HL-60 (cell line): ENCODE data around the gene NSUN2.

Experiments used
- POLR2AphosphoS5 ChIP-seq: IDR thresholded peaks from 2 replicates; pipeline ENCODE4 v1.6.1; 2012; ENCODE audit warnings: low read depth
- TF ChIP-seq, protein P1 (sequence below): IDR thresholded peaks from one replicate; pipeline ENCODE4 v1.5.1; 2011; ENCODE audit warnings: low read length, control low read depth, inconsistent platforms; ENCODE audit not compliant: insufficient read depth

DNA sequence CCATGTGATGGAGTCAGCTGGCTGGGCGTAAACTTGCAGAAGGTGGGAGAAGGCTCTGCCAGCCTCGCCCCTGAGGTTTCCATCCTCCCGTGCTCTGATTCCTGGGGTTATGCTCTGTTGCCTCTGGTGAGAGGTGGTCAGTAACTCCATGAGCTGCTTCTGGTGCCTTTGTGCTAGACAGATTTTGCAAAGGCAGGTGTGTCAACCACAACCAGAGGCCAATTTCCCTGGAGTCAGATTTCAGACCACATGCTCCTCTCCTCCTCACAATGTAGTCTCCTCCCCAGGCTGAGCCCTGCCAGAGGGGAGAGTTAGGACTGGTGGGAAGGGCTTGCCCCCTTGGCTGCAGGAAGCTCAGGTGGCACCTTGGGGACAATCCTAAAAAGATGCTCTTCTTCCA is 41.6 kb upstream of the NSUN2 start:
- TF ChIP-seq, protein P1, sequence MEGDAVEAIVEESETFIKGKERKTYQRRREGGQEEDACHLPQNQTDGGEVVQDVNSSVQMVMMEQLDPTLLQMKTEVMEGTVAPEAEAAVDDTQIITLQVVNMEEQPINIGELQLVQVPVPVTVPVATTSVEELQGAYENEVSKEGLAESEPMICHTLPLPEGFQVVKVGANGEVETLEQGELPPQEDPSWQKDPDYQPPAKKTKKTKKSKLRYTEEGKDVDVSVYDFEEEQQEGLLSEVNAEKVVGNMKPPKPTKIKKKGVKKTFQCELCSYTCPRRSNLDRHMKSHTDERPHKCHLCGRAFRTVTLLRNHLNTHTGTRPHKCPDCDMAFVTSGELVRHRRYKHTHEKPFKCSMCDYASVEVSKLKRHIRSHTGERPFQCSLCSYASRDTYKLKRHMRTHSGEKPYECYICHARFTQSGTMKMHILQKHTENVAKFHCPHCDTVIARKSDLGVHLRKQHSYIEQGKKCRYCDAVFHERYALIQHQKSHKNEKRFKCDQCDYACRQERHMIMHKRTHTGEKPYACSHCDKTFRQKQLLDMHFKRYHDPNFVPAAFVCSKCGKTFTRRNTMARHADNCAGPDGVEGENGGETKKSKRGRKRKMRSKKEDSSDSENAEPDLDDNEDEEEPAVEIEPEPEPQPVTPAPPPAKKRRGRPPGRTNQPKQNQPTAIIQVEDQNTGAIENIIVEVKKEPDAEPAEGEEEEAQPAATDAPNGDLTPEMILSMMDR, result no peak
- TF ChIP-seq POLR2AphosphoS5, result no peak
